Retinal pigment epithelial cell (primary cell): ENCODE results near the gene EML1.

Source experiments
- DNase-seq: peaks from one replicate; pipeline ENCODE4 v3.0.0-alpha.2; 2010; ENCODE audit warnings: low read depth
- H3K4me3 ChIP-seq: 2 replicates; pipeline ENCODE4 v1.5.1; 2011; ENCODE audit warnings: mild to moderate bottlenecking, low read length, control low read depth, moderate library complexity
- TF ChIP-seq, protein P1 (sequence below): conservative IDR thresholded peaks from 2 replicates; pipeline ENCODE4 v1.5.1; 2011; ENCODE audit warnings: low read depth, low read length, control low read depth, inconsistent platforms

EML1 gene

DNA sequence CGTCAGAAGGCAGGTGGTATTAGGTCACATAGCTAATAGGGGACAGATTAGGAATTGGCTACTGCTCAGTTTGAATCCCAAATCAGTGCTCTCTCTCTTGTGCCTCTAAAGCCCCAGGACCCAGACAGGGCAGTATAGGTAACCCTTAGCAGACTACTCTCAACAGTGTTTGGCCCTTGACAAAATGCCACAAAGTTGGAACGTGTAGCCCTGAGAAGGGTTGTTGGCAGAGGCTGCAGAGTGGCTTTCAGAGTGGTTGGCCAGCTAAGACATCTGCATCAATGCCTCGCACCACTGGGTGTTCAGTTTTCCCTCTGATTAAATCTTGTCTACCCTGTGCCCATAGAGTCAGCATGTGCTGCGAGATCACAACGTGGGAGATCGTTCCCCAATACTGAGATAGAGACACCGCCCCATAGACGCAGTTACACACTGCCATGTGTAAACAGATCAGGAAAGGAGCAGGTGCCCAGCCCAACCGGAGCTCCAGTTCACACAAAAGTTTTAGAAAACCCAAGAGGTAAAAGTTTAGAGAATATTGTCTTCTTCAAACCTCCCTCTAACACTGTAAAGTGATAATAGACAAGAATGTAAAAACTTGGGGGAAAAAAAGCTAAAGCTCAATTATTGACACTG is 48.3 kb downstream of the EML1 start:
- DNase-seq = no peak
- TF ChIP-seq, protein P1, sequence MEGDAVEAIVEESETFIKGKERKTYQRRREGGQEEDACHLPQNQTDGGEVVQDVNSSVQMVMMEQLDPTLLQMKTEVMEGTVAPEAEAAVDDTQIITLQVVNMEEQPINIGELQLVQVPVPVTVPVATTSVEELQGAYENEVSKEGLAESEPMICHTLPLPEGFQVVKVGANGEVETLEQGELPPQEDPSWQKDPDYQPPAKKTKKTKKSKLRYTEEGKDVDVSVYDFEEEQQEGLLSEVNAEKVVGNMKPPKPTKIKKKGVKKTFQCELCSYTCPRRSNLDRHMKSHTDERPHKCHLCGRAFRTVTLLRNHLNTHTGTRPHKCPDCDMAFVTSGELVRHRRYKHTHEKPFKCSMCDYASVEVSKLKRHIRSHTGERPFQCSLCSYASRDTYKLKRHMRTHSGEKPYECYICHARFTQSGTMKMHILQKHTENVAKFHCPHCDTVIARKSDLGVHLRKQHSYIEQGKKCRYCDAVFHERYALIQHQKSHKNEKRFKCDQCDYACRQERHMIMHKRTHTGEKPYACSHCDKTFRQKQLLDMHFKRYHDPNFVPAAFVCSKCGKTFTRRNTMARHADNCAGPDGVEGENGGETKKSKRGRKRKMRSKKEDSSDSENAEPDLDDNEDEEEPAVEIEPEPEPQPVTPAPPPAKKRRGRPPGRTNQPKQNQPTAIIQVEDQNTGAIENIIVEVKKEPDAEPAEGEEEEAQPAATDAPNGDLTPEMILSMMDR = no peak
- no peak overlapping the region for H3K4me3 ChIP-seq

DNA sequence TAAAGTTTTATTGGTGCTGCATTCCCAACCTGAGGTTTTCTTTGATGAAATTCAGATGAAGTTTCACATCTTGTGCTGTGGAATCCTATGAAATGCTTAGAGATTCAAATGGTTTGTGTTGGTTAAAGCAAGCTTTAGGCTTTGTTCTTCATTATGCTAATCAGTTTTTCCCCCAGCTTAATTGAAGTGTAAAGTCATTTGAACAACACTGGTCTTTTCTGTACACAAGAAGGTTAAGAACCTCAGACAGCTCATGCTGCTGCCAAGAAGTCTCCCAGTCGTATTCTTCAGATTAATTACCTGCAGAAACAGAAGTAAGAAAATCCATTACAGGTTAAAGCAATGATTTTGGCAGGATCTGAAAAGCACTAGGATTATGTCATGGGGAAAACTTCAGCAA is 48.9 kb downstream of the EML1 start:
- no peak for DNase-seq
- TF ChIP-seq, protein P1 = no peak
- no peak overlapping the region for H3K4me3 ChIP-seq

DNA sequence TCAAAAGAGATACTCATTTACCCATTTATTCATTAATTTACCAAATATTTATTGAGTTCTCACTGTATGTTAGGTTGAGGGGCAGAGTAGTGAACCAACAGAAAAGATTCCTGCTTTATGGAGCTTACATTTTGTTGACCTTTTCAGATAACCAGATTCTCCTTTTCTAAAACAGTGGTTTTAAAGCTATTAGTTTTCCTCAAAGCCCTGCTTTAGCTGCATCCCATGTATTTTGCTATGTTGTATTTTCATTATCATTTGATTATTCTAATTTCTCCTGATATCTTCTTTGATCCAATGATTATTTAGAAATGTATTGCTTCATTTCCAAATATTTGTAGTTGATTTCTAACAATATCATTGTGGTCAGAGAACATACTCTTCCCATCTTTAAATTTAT is 53.6 kb downstream of the EML1 start:
- no peak overlapping the region for H3K4me3 ChIP-seq
- TF ChIP-seq, protein P1 = no peak
- no peak for DNase-seq

DNA sequence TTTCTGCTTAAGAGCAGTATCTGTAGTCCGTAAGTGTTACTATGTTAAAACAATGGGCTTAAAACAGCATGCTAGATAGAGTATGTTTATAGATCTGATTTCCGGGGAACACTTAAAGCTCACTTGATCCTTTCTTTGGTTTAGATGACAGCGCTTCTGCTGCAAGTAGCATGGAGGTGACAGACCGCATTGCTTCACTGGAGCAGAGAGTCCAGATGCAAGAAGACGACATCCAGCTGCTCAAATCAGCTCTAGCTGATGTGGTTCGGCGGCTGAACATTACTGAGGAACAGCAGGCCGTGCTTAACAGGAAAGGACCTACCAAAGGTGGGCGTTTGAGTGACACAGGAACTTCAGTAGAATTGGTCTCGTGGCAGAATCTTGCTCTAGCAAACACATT is 57.5 kb downstream of the EML1 start:
- DNase-seq = no peak
- TF ChIP-seq, protein P1 = no peak
- H3K4me3 ChIP-seq = no peak overlapping the region

DNA sequence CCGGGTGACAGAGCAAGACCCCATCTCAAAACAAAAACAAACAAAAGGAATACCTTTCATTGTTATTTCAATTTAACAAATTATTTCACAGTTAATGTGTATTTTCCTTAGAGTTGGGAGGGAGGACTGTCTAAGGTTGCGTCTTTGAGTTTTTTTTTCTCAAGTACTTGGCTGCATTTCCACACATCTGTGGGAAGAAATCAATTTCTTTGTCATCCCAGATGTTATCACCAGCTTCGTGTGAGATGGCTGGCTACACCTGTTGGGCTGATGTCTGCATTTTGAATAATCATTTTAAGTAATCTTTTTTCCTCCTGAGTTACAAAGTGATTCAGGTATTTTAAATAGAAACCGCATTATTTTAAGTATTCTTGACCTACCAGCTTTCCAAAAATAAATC is 59.4 kb downstream of the EML1 start:
- no peak overlapping the region for H3K4me3 ChIP-seq
- TF ChIP-seq, protein P1 = no peak
- no peak for DNase-seq

DNA sequence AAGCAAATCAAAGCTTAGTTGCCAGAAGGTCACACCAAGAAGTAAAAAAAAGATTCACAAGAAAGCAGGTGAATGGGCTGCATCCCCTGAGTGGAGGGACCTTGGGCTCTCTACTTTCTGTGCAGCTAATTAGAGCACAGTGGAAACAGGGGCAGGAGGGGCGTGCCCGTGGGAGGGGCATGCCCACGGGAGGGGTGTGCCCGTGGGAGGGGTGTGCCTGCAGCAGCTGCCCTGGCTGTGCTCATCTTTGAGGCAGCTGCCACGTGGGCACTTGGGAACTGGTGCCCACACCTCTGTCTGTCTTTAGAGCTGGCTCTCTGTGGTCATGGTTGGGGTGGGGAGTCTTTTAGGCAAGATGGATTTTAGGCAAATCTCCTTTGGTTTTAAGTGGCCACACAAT is 60.0 kb downstream of the EML1 start:
- no peak overlapping the region for H3K4me3 ChIP-seq
- TF ChIP-seq, protein P1 = no peak
- no peak for DNase-seq

DNA sequence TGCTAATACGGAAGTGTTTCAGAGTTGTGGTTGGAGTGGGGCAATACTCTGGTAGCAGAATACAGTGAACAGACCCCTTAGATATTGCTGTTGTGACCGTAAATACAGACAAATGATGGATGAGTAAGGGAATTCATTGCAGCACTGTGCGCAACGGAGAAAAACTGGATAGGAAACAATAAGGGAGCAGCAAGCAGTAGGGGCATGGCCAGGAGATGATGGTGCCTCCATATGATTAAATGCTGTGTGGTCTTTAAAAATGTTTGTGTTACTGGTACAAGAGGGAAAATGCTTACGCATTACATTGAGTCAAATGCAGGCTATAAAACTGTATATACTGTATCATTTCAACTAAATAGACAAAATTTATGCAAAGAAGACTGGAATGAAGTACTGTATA is 61.6 kb downstream of the EML1 start:
- H3K4me3 ChIP-seq = no peak overlapping the region
- TF ChIP-seq, protein P1 = no peak
- DNase-seq = no peak
